Mammary epithelial cell (primary cell): ENCODE results near the gene BRD3.

Experiments
- EZH2 ChIP-seq: IDR thresholded peaks from 2 replicates; pipeline ENCODE4 v1.6.1; 2012; ENCODE audit warnings: low read length, inconsistent platforms, borderline replicate concordance
- TF ChIP-seq, protein P1 (sequence below), 2 donors: IDR thresholded peaks in 1 of 2; conservative IDR thresholded peaks in 1 of 2; 2 replicates each; pipeline ENCODE4 v1.5.1; 2011 to 2012; ENCODE audit warnings: inconsistent platforms in 2 of 2, low read length in 2 of 2, mild to moderate bottlenecking in 2 of 2, control low read depth in 1 of 2, low read depth in 1 of 2; ENCODE audit not compliant: insufficient read depth in 1 of 2; ENCODE audit errors: extremely low read depth in 1 of 2

- TF ChIP-seq, protein P1, sequence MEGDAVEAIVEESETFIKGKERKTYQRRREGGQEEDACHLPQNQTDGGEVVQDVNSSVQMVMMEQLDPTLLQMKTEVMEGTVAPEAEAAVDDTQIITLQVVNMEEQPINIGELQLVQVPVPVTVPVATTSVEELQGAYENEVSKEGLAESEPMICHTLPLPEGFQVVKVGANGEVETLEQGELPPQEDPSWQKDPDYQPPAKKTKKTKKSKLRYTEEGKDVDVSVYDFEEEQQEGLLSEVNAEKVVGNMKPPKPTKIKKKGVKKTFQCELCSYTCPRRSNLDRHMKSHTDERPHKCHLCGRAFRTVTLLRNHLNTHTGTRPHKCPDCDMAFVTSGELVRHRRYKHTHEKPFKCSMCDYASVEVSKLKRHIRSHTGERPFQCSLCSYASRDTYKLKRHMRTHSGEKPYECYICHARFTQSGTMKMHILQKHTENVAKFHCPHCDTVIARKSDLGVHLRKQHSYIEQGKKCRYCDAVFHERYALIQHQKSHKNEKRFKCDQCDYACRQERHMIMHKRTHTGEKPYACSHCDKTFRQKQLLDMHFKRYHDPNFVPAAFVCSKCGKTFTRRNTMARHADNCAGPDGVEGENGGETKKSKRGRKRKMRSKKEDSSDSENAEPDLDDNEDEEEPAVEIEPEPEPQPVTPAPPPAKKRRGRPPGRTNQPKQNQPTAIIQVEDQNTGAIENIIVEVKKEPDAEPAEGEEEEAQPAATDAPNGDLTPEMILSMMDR (conservative IDR thresholded peaks at IDR 0.05 in 1 of 2, IDR thresholded peaks at IDR 0.05 in 1 of 2; ENCODE audit: extremely low read depth in 1 of 2, insufficient read depth in 1 of 2, low read depth in 1 of 2, low read length in 2 of 2) = no peak
- TF ChIP-seq EZH2 = no peak
Observed at GRCh38 chr9:134059188-134059641, 8.6 kb downstream of the BRD3 start.
